Right kidney (tissue), 1 donor: ENCODE data around the gene DEAF1.
"Not testable (repeated sequence)": the region's sequence is repeated elsewhere in the genome, so short reads cannot be mapped to it uniquely, and the experiment has no call there.

Experiments
- DNase-seq: peaks from one replicate; pipeline ENCODE4 v3.0.0-alpha.2; 2016

The DEAF1 gene

DNA sequence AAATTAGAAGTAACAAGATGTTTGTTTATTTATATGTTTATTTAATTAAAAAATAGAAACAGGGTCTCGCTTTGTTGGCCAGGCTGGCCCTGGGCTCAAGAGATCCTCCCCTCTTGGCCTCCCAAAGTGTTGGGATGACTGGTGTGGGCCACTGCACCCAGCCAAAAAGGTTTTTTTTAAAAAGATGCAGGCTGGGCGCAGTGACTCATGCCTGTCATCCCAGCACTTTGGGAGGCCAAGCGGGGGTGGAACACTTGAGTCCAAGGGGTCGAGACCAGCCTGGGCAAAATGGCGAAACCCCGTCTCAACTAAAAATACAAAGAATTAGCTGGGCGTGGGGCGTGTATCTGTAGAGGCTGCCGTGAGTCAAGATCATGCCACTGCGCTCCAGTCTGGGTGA lies 44.5 kb downstream of the DEAF1 start:
- DNase-seq: no peak

DNA sequence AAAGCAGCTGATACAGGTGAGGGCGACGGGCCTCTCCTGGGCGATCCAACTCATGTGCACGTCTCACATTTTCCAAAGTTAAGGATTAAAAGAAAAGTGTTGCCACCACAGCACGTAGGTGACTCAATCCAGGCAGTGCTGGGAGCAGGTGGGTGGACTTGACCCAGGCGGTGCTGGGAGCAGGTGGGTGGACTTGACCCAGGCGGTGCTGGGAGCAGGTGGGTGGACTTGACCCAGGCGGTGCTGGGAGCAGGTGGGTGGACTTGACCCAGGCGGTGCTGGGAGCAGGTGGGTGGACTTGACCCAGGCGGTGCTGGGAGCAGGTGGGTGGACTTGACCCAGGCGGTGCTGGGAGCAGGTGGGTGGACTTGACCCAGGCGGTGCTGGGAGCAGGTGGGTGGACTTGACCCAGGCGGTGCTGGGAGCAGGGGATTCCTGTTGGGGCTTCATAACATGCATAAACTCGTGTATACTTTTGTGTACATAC lies 47.3 kb downstream of the DEAF1 start:
- DNase-seq: not testable (repeated sequence)

DNA sequence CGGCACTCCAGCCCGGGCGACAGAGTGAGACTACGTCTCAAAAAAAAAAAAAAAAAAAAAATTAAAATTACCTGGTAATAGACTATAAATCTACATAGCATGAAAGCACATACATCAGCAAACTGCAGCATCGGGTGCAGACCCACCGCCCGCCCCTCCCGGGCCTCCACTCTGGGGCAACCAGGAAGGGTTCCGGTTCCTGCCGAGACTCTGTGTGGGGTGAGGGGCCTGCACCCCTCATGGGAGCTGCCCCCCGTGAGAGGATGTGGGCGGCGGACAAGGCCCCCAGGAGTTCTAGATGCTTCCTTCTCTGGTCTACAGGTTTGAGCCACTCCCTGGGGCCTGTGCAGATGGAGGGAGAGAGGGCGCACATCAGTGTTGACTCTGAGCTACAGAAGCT lies 48.8 kb downstream of the DEAF1 start:
- DNase-seq: no peak

DNA sequence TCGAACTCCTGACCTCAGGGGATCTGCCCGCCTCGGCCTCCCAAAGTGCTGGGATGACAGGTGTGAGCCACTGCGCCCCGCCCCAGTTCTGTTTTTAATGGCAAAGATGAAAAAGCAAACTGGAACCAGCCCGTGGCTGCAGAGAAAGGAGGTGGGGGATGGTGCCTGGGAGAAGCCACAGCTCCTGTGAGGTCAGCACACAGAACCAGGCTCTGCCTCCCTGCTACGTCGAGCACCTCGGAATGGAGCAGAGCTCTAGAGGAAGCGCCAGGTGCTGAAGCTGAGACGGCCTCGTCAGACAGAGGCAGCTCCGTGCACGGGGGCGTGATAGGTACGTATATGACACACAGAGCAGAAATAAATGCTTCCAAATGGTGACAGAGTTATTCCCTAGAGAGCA lies 49.5 kb downstream of the DEAF1 start:
- DNase-seq: no peak

DNA sequence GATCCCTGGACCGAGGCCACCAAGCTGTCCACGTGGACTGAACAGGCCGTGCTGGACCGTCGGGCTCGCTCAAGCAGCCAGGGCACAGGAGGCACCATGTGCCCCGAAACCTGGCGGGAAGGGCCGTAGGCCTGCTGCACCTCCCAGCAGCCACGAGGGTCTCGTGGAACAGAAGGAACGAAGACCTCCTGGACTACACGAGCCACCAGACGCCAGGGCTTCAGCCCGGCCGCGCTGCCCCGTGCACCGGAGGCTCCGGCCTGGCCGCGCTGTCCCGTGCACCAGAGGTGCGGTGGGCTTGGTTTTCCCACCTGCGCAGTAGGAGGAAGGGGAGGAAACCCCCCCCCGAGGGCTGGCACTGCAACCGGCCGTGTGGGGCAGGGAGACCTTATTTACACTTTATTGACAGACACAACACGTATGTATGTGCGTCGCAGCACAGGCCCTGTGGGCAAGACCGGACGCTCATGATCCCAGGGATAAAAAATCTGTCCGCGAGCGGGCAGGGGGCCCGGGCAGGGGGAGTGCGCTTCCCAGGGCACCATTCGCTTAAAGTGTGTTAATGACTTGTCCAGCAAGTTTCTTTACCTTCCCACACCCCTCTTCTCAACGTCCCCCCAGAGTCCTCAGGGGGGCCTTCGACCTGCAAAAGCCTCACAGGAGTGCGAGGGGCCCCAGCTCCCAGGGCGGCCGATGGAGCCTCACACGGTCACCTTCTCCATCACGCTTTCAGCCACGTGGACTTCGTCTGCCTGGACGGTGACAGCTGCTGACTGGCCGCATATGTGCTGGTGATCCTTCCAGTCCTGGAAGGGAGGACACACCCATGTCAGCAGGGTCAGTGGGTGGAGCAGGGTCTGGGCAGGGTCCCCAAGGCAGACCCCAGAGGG lies 50.9 kb downstream of the DEAF1 start:
- no peak for DNase-seq

DNA sequence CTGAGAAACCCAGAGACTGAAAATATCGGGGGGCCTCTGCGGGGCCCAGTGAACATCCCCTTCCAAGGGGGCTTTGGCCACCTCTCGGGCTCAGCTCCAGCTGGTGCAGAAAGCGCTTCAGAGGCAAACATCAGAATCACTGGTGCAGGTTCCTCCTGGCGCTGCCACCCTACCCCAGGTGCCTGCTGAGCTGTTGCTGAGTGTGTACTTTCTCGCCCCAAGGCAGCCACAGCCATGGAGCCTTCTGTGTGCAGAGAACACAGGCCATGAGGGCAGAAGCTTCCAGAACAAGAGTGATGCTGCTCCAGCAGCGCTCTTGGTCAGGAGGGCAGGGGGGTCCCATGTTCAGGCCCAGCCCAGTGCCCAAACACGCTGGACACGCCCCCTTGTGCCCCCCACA lies 51.7 kb downstream of the DEAF1 start:
- no peak for DNase-seq

DNA sequence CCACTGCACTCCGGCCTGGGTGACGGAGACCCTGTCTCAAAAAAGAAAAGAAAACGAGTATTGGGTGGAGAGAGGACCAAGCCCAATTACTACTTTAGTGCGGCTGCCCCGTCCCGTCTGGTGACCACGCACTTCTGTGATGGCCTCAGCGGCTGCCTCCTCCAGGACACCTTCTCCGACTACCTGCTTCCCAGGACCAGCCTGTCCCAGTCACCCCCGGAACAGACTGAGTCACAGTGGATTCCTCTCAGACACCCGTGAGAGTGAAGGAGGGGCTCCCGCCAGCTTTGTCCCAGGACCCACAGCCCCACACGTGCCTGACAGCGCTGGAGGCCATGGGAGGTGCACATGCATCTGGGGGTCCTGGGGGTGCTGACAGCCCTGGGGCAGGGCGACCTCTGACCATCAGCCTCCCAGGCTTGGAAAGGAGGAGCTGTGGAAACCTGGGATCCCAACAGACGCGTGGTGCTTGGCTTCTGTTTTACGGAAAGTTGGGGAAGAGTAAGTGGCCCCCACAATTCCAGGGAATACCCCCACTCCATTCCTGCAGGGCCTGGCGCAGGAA lies 53.1 kb downstream of the DEAF1 start:
- no peak for DNase-seq

DNA sequence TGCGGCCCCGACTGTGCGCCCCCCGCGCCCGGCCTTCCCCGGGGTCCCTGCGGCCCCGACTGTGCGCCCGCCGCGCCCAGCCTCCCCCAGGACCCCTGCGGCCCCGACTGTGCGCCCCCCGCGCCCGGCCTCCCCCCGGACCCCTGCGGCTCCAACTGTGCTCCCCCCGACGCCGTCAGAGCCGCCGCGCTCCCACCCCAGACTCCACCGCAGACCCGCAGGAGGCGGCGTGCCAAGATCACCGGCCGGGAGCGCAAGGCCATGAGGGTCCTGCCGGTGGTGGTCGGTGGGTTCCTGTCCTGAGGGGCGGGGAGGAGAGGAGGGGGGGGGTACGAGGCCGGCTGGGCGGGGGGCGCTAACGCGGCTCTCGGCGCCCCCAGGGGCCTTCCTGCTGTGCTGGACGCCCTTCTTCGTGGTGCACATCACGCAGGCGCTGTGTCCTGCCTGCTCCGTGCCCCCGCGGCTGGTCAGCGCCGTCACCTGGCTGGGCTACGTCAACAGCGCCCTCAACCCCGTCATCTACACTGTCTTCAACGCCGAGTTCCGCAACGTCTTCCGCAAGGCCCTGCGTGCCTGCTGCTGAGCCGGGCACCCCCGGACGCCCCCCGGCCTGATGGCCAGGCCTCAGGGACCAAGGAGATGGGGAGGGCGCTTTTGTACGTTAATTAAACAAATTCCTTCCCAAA lies 54.9 kb downstream of the DEAF1 start:
- DNase-seq: no peak

DNA sequence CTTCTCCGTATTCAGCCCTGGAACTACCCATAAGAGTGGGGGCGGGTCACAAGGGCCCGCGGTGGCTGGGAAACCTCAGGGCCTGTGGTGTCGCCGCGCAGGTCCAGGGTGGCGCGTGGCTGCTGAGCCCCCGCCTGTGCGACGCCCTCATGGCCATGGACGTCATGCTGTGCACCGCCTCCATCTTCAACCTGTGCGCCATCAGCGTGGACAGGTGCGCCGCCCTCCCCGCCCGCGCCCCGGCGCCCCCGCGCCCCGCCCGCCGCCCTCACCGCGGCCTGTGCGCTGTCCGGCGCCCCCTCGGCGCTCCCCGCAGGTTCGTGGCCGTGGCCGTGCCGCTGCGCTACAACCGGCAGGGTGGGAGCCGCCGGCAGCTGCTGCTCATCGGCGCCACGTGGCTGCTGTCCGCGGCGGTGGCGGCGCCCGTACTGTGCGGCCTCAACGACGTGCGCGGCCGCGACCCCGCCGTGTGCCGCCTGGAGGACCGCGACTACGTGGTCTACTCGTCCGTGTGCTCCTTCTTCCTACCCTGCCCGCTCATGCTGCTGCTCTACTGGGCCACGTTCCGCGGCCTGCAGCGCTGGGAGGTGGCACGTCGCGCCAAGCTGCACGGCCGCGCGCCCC lies 55.6 kb downstream of the DEAF1 start:
- peak; percentile 67 for DNase-seq

DNA sequence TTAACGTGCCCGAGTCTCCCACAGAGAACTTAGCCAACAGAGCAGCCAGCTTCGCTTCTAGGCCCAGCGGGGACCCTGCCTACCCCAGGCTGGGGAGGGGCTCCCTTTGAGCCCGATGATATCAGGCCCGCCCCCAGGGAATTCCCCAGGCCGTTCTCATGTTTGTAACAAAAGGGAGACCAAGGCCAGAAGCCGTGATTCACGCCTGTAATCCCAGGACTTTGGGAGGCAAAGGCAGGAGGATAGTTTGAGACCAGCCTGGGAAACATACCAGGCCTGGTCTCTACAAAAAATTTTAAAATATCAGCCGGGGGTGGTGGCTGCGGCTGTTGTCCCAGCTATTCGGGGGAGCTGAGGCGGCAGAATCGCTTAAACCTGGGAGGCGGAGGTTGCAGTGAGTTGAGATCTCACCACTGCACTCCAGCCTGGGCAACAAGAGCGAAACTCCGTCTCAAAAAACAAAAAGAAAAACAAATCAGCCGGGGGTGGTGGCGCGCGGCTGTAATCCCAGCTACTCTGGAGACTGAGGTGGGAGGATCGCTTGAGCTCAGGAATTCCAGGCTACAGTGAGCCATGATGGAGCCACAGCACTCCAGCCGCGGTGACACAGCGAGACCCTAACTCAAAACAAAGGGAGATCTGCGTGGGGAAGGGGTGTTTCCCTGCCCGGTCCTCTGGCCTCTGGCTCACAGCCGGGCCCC lies 56.2 kb downstream of the DEAF1 start:
- peak; percentile 67 for DNase-seq

DNA sequence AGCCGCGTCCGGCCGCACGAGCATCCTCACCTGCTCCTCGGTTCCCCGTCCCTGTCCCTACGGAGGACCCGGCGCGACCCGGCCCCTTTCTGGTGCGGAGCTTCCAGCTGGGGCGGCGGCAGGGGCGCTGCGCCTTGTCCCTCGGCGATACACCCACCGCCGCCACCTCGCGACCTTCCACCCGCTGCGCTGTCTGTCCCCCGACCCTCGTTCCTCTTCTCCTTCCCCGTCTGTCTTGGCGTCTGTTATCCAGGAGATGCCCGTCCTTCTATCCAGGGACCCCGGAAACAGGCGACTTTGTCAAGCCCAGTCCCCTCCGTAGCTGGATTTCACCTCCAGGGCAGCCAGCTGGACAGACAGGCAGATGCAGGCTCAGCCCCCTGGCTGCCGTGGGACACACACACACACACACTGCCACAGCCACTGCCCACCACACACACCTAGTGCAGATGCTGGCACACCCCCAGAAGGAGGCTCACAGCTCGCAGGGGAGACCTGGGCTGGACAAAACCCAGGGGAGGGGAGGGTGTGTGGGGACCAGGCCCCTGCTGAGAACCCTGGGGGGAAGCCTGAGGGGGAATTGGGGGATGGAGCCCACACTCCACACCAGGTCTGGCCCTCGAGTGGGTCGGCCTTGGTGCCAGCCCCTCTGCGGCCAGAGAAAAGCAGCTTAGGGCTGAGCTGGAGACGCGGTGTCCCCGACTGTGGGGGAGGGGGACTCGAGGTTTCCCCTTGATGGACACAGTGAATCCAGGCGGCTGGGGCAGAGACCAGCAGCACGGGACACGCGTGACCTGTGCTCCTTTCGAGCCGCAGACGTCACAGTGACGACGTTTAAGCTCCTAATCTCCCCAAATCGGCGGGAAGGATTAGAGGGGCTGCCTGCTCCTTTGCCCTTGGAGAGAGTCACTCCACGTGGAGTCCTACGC lies 57.2 kb downstream of the DEAF1 start:
- DNase-seq: peak; percentile 51

DNA sequence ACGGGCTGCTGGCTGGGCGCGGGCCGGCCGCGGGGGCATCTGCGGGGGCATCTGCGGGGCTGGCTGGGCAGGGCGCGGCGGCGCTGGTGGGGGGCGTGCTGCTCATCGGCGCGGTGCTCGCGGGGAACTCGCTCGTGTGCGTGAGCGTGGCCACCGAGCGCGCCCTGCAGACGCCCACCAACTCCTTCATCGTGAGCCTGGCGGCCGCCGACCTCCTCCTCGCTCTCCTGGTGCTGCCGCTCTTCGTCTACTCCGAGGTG lies 57.8 kb downstream of the DEAF1 start:
- no peak for DNase-seq

DNA sequence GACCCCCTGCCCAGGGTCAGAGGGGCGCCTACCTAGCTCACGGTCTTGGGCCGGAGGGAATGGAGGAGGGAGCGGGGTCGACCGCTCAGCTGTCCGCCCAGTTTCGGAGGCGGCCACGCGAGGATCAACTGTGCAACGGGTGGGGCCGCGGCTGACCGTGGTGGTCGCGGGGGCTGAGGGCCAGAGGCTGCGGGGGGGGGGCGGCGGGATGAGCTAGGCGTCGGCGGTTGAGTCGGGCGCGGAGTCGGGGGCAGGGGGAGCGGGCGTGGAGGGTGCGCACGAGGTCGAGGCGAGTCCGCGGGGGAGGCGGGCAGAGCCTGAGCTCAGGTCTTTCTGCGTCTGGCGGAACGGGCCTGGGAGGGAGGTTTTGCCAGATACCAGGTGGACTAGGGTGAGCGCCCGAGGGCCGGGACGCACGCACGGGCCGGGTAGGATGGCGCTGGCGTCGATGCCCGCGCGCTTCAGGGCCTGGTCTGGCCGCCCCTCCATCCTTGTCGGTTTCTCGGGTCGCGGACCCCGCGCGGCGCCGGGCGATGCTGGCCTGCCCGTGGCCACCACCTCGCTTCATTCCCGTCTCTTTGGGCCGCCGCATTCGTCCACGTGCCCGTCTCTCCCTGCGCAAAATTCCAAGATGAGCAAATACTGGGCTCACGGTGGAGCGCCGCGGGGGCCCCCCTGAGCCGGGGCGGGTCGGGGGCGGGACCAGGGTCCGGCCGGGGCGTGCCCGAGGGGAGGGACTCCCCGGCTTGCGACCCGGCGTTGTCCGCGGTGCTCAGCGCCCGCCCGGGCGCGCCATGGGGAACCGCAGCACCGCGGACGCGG lies 58.3 kb downstream of the DEAF1 start, which contains the start of gene DRD4:
Gene DRD4, plus strand, starts transcription at position 759 of the 822 bp plus-strand sequence. Its CDS starts 36 bp downstream, at position 795.
- peak; percentile 59 for DNase-seq

DNA sequence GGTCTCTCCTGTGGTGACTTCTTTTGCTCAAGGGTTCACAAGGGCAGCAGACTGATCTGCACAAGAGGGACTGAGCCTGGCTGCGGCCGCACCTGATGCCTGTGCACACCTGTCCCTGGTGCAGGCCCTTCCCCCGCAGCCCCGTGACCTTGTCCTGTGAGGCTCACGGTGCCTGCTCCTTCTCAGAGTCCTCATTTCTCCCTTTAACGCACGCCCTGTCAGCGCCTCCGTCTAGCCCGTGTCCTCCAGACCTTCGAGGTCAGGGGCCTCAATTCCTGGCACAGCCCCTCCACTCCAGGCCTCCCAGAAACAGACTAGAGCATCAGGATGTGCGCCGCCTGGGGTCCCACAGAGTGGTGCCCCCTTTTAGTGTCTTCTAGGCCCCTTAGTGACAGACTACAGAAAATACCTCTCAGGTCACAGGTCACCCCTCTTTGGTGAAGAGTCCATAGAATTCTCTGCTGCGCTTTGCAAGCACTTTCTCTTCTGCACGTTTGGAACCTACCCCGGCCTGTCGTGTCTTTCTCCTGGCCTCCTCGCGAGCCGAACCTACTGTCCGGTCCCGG lies 59.0 kb downstream of the DEAF1 start:
- DNase-seq: no peak

DNA sequence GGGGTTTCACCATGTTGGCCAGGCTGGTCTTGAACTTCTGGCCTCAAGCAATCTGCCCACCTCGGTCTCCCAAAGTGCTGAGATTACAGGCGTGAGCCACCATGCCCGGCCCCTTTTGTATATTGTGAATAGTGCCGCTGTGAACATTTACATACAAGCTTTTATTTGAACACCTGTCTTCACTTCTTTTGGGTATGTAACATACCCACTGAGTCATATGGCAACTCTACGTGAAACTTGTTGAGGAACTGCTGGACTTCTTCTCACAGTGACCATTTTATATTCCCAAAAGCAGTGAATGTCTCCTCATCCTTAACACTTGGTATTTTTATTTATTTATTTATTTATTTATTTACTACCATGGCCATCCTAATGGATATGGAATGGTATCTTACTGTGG lies 64.2 kb downstream of the DEAF1 start:
- no peak for DNase-seq

DNA sequence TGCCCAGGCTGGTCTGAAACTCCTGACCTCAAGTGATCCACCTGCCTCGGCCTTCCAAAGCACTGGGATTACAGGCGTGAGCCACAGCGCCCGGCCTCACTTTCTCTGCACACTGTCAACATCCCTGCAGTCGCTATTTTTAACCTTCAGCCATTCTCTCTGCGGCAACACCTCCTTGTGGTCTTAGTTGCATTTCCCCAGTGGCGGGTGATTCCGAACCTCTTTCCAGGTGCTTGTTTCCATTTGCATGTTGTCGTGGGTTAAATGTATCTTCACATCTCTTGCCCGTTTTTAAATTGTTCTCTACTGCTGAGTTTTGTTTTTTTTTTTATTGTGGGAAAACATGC lies 65.8 kb downstream of the DEAF1 start:
- DNase-seq: no peak

DNA sequence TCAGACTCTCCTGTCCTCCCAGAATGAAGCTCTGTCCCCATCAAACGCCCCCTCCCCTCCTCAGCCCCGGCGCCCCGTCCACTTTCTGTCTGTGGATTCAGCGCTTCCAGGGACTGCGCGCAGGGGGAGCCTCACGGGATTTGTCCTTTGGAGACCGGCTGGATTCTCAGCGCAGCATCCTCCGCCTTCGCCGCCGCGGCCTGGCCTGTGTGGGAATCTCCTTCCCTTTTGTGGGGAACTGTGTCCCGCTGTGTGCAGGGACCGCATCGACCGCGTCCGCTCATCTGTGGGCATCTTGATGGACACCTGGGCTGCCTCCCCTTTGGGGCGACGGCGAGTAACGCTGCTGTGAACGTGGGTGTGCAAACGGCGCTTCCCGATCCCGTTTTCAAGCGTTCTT lies 67.0 kb downstream of the DEAF1 start:
- DNase-seq: peak; percentile 29

DNA sequence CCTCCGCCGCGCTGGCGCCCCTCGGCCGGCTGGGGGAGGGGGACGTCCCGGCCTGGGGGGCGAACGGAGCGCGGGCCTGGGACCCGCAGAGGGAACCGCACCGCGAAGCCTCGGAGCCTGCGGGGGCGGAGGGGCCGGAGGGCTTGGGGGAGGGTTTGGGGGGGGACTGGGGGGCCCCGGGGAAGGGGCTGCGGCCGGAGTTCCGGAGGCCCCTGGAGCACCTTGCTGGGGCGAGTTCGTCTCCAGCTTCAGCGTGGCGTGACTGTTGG lies 67.8 kb downstream of the DEAF1 start:
- no peak for DNase-seq

DNA sequence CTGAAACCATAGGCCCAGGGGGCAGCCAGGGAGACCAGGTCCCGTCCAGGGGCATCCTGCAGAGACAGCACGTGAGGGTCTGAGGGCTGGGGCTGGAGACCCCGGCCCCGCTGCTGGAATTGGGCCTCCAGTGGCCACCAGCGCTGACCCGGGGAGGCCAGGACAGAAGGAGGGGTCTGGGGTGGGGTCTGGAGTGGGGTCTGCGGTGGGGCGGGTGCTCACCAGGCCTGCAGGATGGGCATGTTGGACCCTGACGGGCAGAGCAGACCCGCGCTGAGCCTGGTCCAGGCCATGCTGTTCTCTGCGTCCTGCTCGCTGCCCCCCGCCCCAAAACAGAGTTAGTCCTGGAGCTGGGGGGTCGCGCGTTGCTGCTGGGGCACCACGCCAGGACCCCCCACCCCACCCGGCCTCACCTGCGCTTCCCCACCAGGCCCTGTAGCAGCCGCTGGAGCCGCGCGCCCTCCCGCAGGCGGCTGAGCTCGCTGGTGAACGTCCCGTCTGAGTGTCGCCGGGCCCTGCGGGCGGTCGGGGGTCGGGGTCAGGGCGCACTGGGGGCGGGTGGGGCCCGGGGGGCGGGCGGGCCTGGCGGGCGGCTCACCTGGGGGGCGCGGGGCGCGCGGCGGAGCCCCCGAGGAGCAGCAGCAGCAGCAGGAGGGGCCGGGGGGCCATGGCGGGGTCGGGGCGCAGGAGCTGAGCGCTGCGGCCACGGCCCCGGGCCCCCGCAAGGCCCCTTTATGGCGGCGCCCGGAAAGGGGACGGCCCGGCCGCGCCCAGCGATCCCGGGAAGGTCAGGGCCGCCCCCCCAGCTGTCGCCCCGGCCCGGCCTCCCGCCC lies 68.3 kb downstream of the DEAF1 start, which contains the start of gene SCT:
Gene SCT, minus strand, starts transcription at position 707 of the 833 bp plus-strand sequence. Its CDS starts 38 bp downstream, at position 669.
- no peak for DNase-seq
